Effector CD8-positive, alpha-beta T cell (primary cell): Measurements from ENCODE around the gene ARHGAP20.

Experiments
- DNase-seq: peaks from one replicate; lab custom pipeline; 2025; lab: John Stamatoyannopoulos, UW

Gene ARHGAP20

DNA sequence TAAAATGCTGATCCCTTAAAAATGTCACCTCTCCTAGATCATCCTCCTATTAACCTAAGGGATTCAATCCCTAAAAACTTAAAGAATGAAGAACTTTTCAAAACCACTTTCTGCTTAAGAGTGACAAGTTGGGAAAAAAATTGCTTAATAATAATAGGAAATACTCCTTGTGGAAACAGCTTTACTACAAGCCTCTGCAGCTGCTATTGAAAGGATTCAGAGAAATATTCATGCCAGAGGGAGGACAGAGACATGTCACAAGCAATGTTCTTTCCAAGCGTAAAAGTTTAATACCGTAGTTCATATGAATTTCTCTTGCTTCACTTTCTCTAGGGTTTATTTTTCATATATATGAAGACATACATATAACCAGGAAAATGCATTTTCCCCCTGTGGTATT is 98.2 kb downstream of the ARHGAP20 start:
- DNase-seq: no peak

DNA sequence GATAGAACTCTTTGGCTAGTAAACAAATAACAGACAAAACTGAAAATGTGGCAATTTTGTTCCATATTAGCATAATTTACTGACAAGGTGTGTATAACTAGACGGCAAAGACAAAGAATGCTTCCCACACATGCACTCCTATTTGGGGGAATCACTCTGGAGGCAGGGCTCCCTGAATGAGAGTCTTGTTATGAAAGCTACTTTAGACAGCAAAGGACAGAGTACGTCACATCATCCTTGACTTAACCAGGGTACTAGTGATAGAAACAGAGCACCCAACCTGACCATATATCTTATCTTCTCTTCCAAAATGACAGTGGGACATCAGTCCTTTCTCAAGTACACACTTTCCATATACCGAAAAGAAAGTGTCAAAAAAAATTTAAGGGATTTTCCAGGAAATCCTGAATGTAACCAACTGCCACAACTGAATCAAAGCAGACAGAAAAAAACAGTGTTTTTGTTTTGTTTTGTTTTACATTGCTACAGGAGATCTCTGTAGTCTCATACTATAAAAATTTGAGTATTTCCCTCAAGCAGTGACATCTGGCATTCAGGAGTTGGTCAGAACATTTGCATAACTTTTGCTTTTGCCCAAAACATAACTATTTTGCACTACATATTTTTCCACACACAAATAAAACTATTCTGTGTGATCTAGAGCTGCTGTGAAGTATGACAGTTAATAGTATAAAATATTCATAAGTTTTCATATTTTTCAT is 98.9 kb downstream of the ARHGAP20 start:
- no peak for DNase-seq

DNA sequence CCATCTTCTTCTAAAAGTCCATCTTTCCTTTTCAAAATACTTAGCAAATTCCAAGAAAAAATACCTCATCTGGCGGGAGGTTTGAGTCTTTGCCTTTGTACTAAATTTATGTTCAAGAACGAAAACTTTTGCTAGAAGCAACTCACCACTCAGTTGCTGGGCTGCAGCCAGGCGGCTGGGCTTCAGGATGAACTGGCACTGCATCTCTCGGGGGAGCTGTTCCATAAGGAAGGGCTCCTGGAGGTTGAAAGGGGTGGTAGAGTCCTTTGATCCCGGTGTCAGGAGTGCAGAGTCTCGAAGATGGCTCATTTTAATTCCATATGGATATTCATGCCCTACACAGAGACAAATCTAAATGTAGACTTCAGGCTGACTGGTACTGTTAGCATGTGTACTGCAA is 105.8 kb downstream of the ARHGAP20 start:
- no peak for DNase-seq

- DNase-seq: no peak
Observed at GRCh38 chr11:110601936-110602335, 110.3 kb downstream of the ARHGAP20 start.

- DNase-seq: no peak
Observed at GRCh38 chr11:110600322-110600721, 111.9 kb downstream of the ARHGAP20 start.

DNA sequence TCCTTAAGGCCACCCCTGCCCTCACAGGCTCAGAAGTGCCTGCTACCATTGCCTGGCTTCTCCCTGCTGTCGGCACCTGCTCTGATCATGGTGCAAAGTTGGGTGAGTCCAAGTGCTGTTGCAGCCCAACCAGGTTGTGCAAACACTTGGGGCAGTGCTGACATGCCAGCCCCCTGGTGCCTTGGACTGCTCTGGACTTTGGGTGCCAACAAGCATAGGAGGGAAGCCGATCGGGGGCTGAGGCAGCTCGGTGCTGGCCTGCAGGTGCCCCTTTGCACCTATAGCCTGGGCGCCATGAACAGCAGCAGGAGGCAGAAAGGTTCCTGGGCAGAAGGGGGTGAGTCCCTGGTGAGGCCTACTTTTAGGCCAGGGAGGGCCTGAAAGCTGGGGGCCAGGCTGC is 113.0 kb downstream of the ARHGAP20 start:
- DNase-seq: no peak

DNA sequence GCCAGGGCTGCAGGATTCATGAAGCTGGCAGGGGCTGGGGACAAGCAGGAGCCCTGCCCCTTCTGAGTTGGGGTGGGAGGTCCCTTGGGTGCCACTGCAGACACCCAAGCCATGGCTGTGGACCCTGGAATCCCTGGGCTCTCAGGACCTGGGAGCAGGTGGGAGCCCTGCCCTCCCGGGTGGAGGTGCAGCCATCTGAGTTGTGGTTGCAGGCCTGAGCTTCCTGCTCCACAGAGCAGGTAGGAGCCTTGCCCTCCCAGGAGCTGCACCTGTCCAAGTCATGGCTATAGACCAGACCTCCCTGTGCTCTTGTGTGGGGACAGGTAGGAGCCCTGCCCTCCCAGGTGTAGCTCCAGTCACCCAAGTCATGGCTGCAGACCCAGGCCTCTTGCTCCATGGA is 113.5 kb downstream of the ARHGAP20 start:
- no peak for DNase-seq

- no peak for DNase-seq
Observed at GRCh38 chr11:110587972-110588371, 124.3 kb downstream of the ARHGAP20 start.

- DNase-seq: no peak
Observed at GRCh38 chr11:110587129-110587528, 125.1 kb downstream of the ARHGAP20 start.

GRCh38 chr11:110584150-110584549 is 128.1 kb downstream of the ARHGAP20 start:
- DNase-seq: no peak

- no peak for DNase-seq
Observed at GRCh38 chr11:110582728-110583432, 129.4 kb downstream of the ARHGAP20 start.

GRCh38 chr11:110580571-110580970 is 131.7 kb downstream of the ARHGAP20 start:
- no peak for DNase-seq

DNA sequence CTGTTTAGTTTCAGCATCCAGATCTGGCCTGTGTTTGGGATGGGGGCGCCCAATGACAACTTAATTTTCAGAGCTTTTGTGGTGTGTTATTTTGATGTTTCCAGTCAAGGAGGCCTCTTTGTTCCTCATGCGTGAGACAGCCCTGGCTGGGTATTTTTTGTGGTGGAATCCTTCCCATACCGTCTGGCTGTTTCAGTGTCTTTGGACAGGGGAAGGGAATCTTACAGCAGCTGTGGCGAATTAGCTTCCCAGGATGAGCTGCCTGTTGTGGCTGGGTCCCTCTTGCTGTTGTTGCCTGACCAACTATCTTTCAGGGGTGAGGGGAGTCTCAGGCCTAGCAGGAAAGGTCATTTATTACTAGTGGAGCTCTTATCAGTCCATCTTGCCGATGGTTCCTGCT is 138.8 kb downstream of the ARHGAP20 start:
- DNase-seq: no peak

- no peak for DNase-seq
Observed at GRCh38 chr11:110571081-110571720, 141.0 kb downstream of the ARHGAP20 start.

GRCh38 chr11:110566577-110566976 is 145.7 kb downstream of the ARHGAP20 start:
- no peak for DNase-seq

GRCh38 chr11:110565357-110566336 is 146.6 kb downstream of the ARHGAP20 start:
- no peak for DNase-seq

- no peak for DNase-seq
Observed at GRCh38 chr11:110564676-110565356, 147.4 kb downstream of the ARHGAP20 start.

DNA sequence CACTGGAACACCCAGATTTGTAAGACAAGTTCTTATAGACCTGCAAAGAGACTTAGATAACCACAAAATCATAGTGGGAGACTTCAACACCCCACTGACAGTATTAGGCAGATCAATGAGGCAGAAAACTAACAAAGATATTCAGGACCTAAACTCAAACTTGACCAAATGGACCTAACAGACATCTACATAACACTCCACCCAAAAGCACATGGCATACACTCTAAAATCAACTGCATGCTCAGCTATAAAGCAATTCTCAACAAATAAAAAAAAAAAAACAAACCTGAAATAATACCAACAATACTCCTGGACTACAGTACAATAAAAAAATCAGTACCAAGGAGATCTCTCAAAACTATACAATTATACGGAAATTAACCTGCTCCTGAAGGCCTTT is 167.5 kb downstream of the ARHGAP20 start:
- no peak for DNase-seq

- DNase-seq: no peak
Observed at GRCh38 chr11:110538154-110538553, 174.1 kb downstream of the ARHGAP20 start.

GRCh38 chr11:110530900-110531741 is 181.1 kb downstream of the ARHGAP20 start:
- DNase-seq: no peak
